ENCODE results near the gene CLASP1.
"Not testable (repeated sequence)": the region's sequence is repeated elsewhere in the genome, so short reads cannot be mapped to it uniquely, and the experiment has no call there.

The CLASP1 gene

GRCh38 chr2:121562269-121563176 lies 86.7 kb downstream of the CLASP1 start:
- H3K36me3 Mint-ChIP-seq (ENCODE audit: low read depth) = peaks cover 27% of the 10 kb centered on the region
- no peaks in the 10 kb centered on the region for H3K27me3 Mint-ChIP-seq
- no peak overlapping the region for H3K4me3 Mint-ChIP-seq
- H3K4me1 Mint-ChIP-seq (ENCODE audit: low read depth) = peaks cover 77% of the 10 kb centered on the region
- peak overlapping the region; percentile 32 for H3K27ac Mint-ChIP-seq
- H3K9me3 Mint-ChIP-seq = peaks cover 5% of the 10 kb centered on the region

DNA sequence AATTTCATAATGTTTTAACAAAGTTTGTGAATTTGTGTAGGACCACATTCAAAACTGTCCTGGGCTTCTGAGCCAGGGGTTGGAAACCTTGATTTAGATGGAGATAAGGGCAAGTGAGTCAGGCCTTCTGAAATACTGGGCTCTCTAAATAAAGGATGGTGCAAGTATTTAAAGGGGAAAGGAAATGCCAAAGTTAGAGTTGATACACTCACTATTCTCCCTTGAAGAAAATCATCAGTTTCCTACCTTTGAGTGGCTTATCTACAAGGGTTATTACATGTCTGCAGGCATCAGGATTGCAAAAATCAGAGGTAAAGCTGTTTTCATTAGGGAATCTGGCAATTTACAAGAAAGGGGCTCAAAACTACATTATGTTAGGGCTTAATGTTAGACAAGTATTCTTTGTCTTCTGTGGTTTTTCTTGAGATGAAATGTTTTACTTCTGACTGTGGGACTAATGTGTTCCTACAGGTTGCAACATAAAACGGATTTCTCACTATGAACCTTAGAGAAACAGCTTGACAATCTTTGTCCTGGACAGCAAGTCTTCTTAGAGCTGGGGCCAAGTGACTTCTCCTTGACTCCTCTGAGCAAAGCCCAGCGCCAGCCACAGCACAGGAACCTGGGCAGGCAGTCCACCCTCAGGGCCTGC lies 87.5 kb downstream of the CLASP1 start:
- Mint-ChIP-seq H3K4me1 (ENCODE audit: low read depth) (peaks cover 70% of the 10 kb centered on the region), H3K9me3 (peaks cover 5% of the 10 kb centered on the region), H3K27ac (peak overlapping the region; percentile 49), H3K4me3 (no peak overlapping the region), H3K27me3 (no peaks in the 10 kb centered on the region), H3K36me3 (ENCODE audit: low read depth) (peaks cover 27% of the 10 kb centered on the region)

- no peaks in the 10 kb centered on the region for H3K27me3 Mint-ChIP-seq
- H3K9me3 Mint-ChIP-seq = no peaks in the 10 kb centered on the region
- H3K36me3 Mint-ChIP-seq (ENCODE audit: low read depth) = peaks cover 16% of the 10 kb centered on the region
- no peak overlapping the region for H3K4me3 Mint-ChIP-seq
- H3K27ac Mint-ChIP-seq = no peak overlapping the region
- H3K4me1 Mint-ChIP-seq (ENCODE audit: low read depth) = peaks cover 44% of the 10 kb centered on the region
Observed at GRCh38 chr2:121558329-121558728, 90.9 kb downstream of the CLASP1 start.

DNA sequence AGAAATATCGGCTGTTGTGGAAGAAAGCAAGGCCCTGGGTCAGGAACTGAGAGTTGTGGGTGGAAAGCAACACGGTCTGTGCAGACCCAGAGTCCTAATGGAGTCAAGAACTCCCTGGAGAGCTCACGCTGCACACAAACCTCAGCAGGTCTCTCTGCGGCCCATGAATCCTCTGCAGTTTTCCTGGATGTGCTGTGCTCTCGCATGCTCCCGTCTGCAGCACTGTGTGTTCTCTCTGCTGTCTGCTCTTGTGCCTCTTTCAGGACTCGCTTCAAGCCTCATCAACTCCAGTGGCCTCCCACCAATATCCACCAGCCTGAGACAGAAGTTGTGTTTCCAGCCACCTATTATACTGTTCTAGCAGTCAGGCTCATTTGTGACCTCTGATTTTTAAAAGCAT lies 94.3 kb downstream of the CLASP1 start:
- no peak overlapping the region for H3K4me3 Mint-ChIP-seq
- H3K36me3 Mint-ChIP-seq (ENCODE audit: low read depth) = peaks cover 13% of the 10 kb centered on the region
- H3K27ac Mint-ChIP-seq = no peak overlapping the region
- peaks cover 50% of the 10 kb centered on the region for H3K4me1 Mint-ChIP-seq (ENCODE audit: low read depth)
- H3K9me3 Mint-ChIP-seq = peaks cover 11% of the 10 kb centered on the region
- no peaks in the 10 kb centered on the region for H3K27me3 Mint-ChIP-seq

DNA sequence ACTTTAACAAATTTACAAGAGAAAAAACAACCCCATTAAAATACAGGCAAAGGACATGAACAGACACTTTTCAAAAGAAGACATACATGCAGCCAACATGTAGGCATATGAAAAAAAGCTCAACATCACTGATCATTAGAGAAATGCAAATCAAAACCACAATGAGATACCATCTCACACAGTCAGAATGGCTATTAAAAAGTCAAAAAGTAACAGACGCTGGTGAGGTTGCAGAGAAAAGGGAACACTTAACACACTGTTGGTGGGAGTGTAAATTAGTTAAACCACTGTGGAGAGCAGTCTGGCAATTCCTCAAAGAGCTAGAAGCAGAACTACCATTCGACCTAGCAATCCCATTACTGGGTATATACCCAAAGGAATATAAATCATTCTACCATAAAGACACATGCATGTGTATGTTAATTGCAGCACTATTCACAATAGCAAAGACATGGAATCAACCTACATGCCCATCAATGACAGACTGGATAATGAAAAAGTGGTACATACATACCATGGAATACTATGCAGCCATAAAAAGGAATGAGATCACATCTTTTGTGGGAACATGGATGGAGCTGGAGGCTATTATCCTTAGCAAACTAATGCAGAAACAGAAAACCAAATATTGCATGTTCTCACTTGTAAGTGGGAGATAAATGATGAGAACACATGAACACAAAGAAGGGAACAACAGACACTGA lies 96.6 kb downstream of the CLASP1 start:
- not testable (repeated sequence) for H3K4me3 Mint-ChIP-seq, H3K27ac Mint-ChIP-seq, H3K27me3 Mint-ChIP-seq
- Mint-ChIP-seq H3K9me3 (peaks cover 11% of the 10 kb centered on the region), H3K4me1 (ENCODE audit: low read depth) (peaks cover 57% of the 10 kb centered on the region), H3K36me3 (ENCODE audit: low read depth) (peaks cover 29% of the 10 kb centered on the region)

DNA sequence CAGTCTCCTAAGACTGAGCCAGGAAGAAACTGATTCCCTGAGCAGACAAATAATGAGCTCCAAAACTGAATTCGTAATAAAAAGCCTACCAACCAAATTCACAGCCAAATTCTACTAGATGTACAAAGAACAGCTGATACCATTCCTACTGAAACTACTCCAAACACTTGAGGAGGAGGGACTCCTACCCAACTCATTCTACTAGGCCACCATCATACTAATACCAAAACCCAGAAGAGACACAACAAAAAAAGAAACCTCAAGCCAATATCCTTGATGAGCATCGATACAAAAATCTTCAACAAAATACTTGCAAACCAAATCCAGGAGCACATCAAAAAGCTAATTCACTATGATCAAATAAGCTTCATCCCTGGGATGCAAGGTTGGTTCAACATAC lies 98.6 kb downstream of the CLASP1 start:
- Mint-ChIP-seq H3K9me3 (peaks cover 11% of the 10 kb centered on the region), H3K27ac (peak overlapping the region; percentile 3), H3K27me3 (no peaks in the 10 kb centered on the region), H3K4me1 (ENCODE audit: low read depth) (peaks cover 61% of the 10 kb centered on the region), H3K36me3 (ENCODE audit: low read depth) (peaks cover 29% of the 10 kb centered on the region), H3K4me3 (no peak overlapping the region)

GRCh38 chr2:121547646-121548045 lies 101.6 kb downstream of the CLASP1 start:
- H3K27ac Mint-ChIP-seq = peak overlapping the region; percentile 19
- H3K4me1 Mint-ChIP-seq (ENCODE audit: low read depth) = peaks cover 70% of the 10 kb centered on the region
- peaks cover 24% of the 10 kb centered on the region for H3K36me3 Mint-ChIP-seq (ENCODE audit: low read depth)
- no peak overlapping the region for H3K4me3 Mint-ChIP-seq
- peaks cover 8% of the 10 kb centered on the region for H3K9me3 Mint-ChIP-seq
- H3K27me3 Mint-ChIP-seq = no peaks in the 10 kb centered on the region

DNA sequence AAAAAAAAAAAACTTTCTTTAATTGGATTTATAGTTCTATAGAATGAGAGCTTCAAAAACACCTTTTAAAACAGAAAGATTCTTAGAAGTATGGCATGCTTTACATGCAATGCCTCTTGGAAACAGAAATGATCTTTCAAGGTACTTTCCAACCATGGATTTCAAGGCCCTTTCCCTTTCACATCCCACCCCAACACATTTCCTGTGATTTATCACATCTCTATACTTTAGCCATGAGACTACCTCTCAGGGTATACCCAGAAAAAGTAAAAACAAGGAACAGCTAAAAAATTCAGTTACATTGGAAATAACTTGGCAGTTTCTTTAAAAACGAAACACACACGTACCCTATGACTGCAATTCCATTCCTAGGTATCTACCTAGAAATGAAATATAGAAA lies 103.3 kb downstream of the CLASP1 start:
- H3K9me3 Mint-ChIP-seq = peaks cover 4% of the 10 kb centered on the region
- peak overlapping the region; percentile 42 for H3K27ac Mint-ChIP-seq
- peaks cover 21% of the 10 kb centered on the region for H3K36me3 Mint-ChIP-seq (ENCODE audit: low read depth)
- H3K27me3 Mint-ChIP-seq = no peaks in the 10 kb centered on the region
- no peak overlapping the region for H3K4me3 Mint-ChIP-seq
- peaks cover 55% of the 10 kb centered on the region for H3K4me1 Mint-ChIP-seq (ENCODE audit: low read depth)

DNA sequence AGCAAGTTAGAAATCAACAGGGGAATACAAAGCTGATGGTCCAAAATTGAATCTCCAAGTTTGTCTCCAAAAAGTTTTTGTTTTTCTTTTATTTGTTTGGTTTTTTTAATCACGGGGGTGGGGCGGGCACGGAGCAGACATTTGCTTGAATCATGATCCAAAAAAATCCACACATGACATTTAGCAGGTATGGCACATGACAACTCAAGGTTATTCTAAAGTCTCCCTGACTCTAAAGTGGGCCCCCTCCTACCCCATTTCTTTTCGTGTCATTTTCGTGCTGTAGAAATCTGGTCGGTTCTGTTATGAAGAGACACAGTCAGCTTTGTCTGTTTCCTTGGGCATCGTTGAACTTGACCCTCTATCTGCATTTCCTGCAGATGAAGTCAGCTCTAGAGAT lies 104.0 kb downstream of the CLASP1 start:
- Mint-ChIP-seq H3K36me3 (ENCODE audit: low read depth) (peaks cover 16% of the 10 kb centered on the region), H3K9me3 (no peaks in the 10 kb centered on the region), H3K27me3 (no peaks in the 10 kb centered on the region), H3K4me3 (no peak overlapping the region), H3K27ac (no peak overlapping the region), H3K4me1 (ENCODE audit: low read depth) (peaks cover 53% of the 10 kb centered on the region)

- no peaks in the 10 kb centered on the region for H3K36me3 Mint-ChIP-seq (ENCODE audit: low read depth)
- H3K4me1 Mint-ChIP-seq (ENCODE audit: low read depth) = peaks cover 43% of the 10 kb centered on the region
- no peaks in the 10 kb centered on the region for H3K9me3 Mint-ChIP-seq
- H3K27ac Mint-ChIP-seq = no peak overlapping the region
- H3K27me3 Mint-ChIP-seq = no peaks in the 10 kb centered on the region
- no peak overlapping the region for H3K4me3 Mint-ChIP-seq
Observed at GRCh38 chr2:121541495-121541894, 107.8 kb downstream of the CLASP1 start.

- Mint-ChIP-seq H3K27me3 (no peaks in the 10 kb centered on the region), H3K27ac (no peak overlapping the region), H3K4me1 (ENCODE audit: low read depth) (peaks cover 32% of the 10 kb centered on the region), H3K36me3 (ENCODE audit: low read depth) (peaks cover 4% of the 10 kb centered on the region), H3K9me3 (no peaks in the 10 kb centered on the region), H3K4me3 (peak overlapping the region; percentile 31)
Observed at GRCh38 chr2:121539750-121540469, 109.4 kb downstream of the CLASP1 start.

GRCh38 chr2:121536850-121537557 lies 112.3 kb downstream of the CLASP1 start:
- Mint-ChIP-seq H3K9me3 (no peaks in the 10 kb centered on the region), H3K4me1 (ENCODE audit: low read depth) (peaks cover 43% of the 10 kb centered on the region), H3K27me3 (no peaks in the 10 kb centered on the region), H3K36me3 (ENCODE audit: low read depth) (peaks cover 4% of the 10 kb centered on the region), H3K27ac (peak overlapping the region; percentile 32), H3K4me3 (no peak overlapping the region)

GRCh38 chr2:121536347-121536746 lies 112.9 kb downstream of the CLASP1 start:
- Mint-ChIP-seq H3K4me3 (no peak overlapping the region), H3K9me3 (no peaks in the 10 kb centered on the region), H3K36me3 (ENCODE audit: low read depth) (peaks cover 4% of the 10 kb centered on the region), H3K27ac (no peak overlapping the region), H3K27me3 (no peaks in the 10 kb centered on the region), H3K4me1 (ENCODE audit: low read depth) (peaks cover 48% of the 10 kb centered on the region)

GRCh38 chr2:121534007-121534406 lies 115.3 kb downstream of the CLASP1 start:
- Mint-ChIP-seq H3K4me1 (ENCODE audit: low read depth) (peaks cover 44% of the 10 kb centered on the region), H3K27ac (no peak overlapping the region), H3K36me3 (ENCODE audit: low read depth) (peaks cover 12% of the 10 kb centered on the region), H3K27me3 (no peaks in the 10 kb centered on the region), H3K4me3 (no peak overlapping the region), H3K9me3 (no peaks in the 10 kb centered on the region)
